ENCODE measurements around the gene RAP1GAP2.
"Not testable (repeated sequence)": the region's sequence is repeated elsewhere in the genome, so short reads cannot be mapped to it uniquely, and the experiment has no call there.

RAP1GAP2 gene

GRCh38 chr17:2883544-2884213 is 87.4 kb downstream of the RAP1GAP2 start:
- no peak for FAIRE-seq
- DNase-seq (ENCODE audit: insufficient read length, low spot score) = peak; percentile 77
- TF ChIP-seq CTCF (IDR thresholded peaks at IDR 0.05; ENCODE audit: insufficient read depth, missing control alignments) = no peak

- no peak for TF ChIP-seq CTCF (IDR thresholded peaks at IDR 0.05; ENCODE audit: insufficient read depth, missing control alignments)
- no peak for DNase-seq (ENCODE audit: insufficient read length, low spot score)
- FAIRE-seq = no peak
Observed at GRCh38 chr17:2885733-2886132, 89.5 kb downstream of the RAP1GAP2 start.

GRCh38 chr17:2888326-2888725 is 92.1 kb downstream of the RAP1GAP2 start:
- DNase-seq (ENCODE audit: insufficient read length, low spot score) = no peak
- no peak for FAIRE-seq
- no peak for TF ChIP-seq CTCF (IDR thresholded peaks at IDR 0.05; ENCODE audit: insufficient read depth, missing control alignments)

- TF ChIP-seq CTCF (IDR thresholded peaks at IDR 0.05; ENCODE audit: insufficient read depth, missing control alignments) = no peak
- FAIRE-seq = no peak
- no peak for DNase-seq (ENCODE audit: insufficient read length, low spot score)
Observed at GRCh38 chr17:2889256-2889655, 93.0 kb downstream of the RAP1GAP2 start.

GRCh38 chr17:2890778-2891177 is 94.5 kb downstream of the RAP1GAP2 start:
- not testable (repeated sequence) for FAIRE-seq; DNase-seq (ENCODE audit: insufficient read length, low spot score)

- DNase-seq (ENCODE audit: insufficient read length, low spot score) = no peak
- no peak for TF ChIP-seq CTCF (IDR thresholded peaks at IDR 0.05; ENCODE audit: insufficient read depth, missing control alignments)
- no peak for FAIRE-seq
Observed at GRCh38 chr17:2892305-2892971, 96.2 kb downstream of the RAP1GAP2 start.

GRCh38 chr17:2893422-2893914 is 97.2 kb downstream of the RAP1GAP2 start:
- FAIRE-seq = no peak
- DNase-seq (ENCODE audit: insufficient read length, low spot score) = no peak
- no peak for TF ChIP-seq CTCF (IDR thresholded peaks at IDR 0.05; ENCODE audit: insufficient read depth, missing control alignments)
